ENCODE data around the gene CIDEA. TPM values are rescaled to one million over a fixed set of nuclear protein-coding genes. Genes with fewer than 3 reads are reported as not detected.

The CIDEA gene
- total RNA-seq, 2 donors from 2014 or later = not detected

- Mint-ChIP-seq H3K27ac (no peak overlapping the region), H3K4me1 (no peaks in the 10 kb centered on the region), H3K9me3 (peaks cover 5% of the 10 kb centered on the region), H3K27me3 (peaks cover 34% of the 10 kb centered on the region), H3K4me3 (peak overlapping the region; percentile 5), H3K36me3 (ENCODE audit: low read depth) (peaks cover 16% of the 10 kb centered on the region)
- no peak for ATAC-seq (replicated peaks)
Observed at GRCh38 chr18:12309683-12310198, 55.6 kb downstream of the CIDEA start.

DNA sequence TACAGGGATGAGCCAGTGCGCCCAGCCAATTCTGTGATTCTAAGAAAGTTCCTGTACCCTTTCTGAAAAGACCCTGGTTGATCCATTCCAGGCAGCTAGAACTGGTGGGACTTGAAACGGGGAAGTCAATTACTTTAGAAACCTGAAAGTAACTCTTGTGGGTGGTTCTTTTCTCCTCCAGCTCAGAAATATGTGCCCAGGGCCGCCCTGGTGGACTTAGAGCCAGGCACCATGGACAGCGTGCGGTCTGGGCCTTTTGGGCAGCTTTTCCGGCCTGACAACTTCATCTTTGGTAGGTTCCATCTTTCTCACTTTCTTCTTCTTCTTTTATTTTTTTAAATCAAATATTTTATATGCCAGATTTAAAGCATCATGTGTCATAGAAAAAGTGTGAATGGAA lies 56.6 kb downstream of the CIDEA start:
- Mint-ChIP-seq H3K4me3 (no peak overlapping the region), H3K4me1 (no peaks in the 10 kb centered on the region), H3K27ac (no peak overlapping the region), H3K36me3 (ENCODE audit: low read depth) (peaks cover 16% of the 10 kb centered on the region), H3K9me3 (peaks cover 5% of the 10 kb centered on the region), H3K27me3 (peaks cover 25% of the 10 kb centered on the region)
- ATAC-seq (replicated peaks) = no peak

DNA sequence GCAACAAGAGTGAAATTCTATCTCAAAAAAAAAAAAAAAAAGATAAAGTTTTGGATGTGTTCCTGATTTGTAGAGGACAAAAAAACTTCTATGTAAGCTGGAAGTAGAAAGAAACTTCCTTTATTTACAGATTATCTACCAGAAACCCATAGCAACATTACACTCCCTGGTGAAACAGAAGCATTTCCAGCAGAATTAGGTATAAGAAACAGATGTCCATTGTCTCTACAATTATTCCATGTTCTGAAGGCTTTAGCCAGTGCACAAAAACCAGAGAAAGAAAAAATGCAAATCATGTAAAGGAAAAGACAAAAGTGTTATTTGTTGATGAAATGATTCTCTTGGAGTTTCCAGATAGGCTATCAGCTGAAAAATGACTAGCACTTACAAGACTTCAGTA lies 58.8 kb downstream of the CIDEA start:
- H3K27me3 Mint-ChIP-seq = peaks cover 14% of the 10 kb centered on the region
- no peak overlapping the region for H3K4me3 Mint-ChIP-seq
- H3K27ac Mint-ChIP-seq = no peak overlapping the region
- peaks cover 5% of the 10 kb centered on the region for H3K9me3 Mint-ChIP-seq
- no peak for ATAC-seq (replicated peaks)
- no peaks in the 10 kb centered on the region for H3K4me1 Mint-ChIP-seq
- peaks cover 6% of the 10 kb centered on the region for H3K36me3 Mint-ChIP-seq (ENCODE audit: low read depth)

DNA sequence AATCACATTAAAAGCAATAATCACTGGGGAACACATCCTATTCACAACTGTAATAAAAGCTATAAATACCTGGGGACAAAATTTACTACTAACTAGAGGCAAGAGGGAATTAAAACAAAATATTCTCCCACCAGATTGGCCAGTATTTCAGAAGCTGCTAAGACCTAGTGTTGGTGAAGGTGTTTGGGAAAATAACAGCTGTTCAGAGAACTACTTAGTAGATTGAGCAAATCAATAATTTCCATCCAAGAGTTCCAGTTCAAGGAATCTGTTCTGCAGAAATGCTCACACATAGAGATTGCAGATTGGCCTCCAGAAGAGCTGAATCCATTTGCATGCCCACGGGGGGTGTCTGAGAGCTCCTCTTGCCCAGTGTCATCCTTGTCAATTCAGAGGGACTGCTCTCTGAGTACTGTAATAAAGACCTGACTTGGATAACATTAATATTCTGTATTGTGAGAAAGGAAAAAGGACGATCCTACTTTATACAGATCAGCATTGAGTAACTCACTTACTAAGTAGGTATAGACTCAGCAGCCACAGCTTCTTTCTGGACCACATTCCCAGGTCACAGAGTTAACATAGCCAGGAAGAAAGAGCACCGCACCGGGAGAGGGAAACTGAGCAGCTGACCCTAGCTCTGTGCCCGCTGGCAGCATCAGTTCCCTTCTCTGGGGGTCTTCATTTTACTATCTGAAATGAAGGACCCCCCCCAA lies 59.5 kb downstream of the CIDEA start:
- no peak for ATAC-seq (replicated peaks)
- Mint-ChIP-seq H3K4me3 (no peak overlapping the region), H3K4me1 (no peaks in the 10 kb centered on the region), H3K9me3 (peaks cover 5% of the 10 kb centered on the region), H3K27ac (no peak overlapping the region), H3K27me3 (peaks cover 14% of the 10 kb centered on the region), H3K36me3 (ENCODE audit: low read depth) (peaks cover 6% of the 10 kb centered on the region)

DNA sequence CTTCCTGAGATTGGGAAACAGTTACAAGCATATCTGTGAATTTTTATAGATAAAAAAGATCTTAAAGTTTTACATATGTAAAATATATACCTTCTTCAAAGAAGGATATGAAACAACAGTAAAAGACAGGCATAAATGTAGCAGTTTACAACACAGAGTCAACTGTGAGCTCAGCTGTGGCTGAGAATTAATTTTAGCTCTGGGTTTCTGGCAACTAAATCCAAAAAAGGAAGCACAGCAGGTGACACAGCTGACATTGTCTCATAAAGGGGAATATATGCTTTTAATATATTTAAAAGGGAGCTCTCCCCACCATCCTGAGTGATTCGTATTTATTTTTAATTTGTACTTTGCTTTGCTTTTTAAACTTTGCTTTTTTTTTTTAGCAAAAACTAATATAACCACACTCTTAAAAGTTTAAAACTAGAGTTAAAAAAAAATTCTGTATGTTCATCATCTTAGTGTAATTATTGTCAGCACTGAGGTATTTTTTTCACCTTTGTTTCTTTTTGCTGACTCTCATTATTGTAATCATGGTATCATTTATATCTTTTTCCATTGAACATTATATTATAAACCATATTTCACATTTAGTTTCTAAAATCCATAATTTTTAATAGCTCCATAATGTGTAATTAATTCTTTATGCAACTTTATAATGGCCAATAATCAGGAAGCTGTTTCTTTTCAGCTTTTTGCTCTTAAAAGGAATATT lies 60.6 kb downstream of the CIDEA start:
- peaks cover 10% of the 10 kb centered on the region for H3K27me3 Mint-ChIP-seq
- H3K4me3 Mint-ChIP-seq = no peak overlapping the region
- no peak overlapping the region for H3K27ac Mint-ChIP-seq
- peaks cover 5% of the 10 kb centered on the region for H3K9me3 Mint-ChIP-seq
- H3K4me1 Mint-ChIP-seq = no peaks in the 10 kb centered on the region
- peaks cover 6% of the 10 kb centered on the region for H3K36me3 Mint-ChIP-seq (ENCODE audit: low read depth)
- no peak for ATAC-seq (replicated peaks)

- no peak overlapping the region for H3K4me3 Mint-ChIP-seq
- H3K9me3 Mint-ChIP-seq = peaks cover 5% of the 10 kb centered on the region
- peaks cover 6% of the 10 kb centered on the region for H3K36me3 Mint-ChIP-seq (ENCODE audit: low read depth)
- ATAC-seq (replicated peaks) = no peak
- H3K27me3 Mint-ChIP-seq = peaks cover 8% of the 10 kb centered on the region
- no peaks in the 10 kb centered on the region for H3K4me1 Mint-ChIP-seq
- H3K27ac Mint-ChIP-seq = no peak overlapping the region
Observed at GRCh38 chr18:12315490-12315889, 61.3 kb downstream of the CIDEA start.

- Mint-ChIP-seq H3K27me3 (peaks cover 5% of the 10 kb centered on the region), H3K36me3 (ENCODE audit: low read depth) (peaks cover 7% of the 10 kb centered on the region), H3K4me3 (no peak overlapping the region), H3K27ac (no peak overlapping the region), H3K9me3 (peaks cover 5% of the 10 kb centered on the region), H3K4me1 (no peaks in the 10 kb centered on the region)
- ATAC-seq (replicated peaks) = no peak
Observed at GRCh38 chr18:12315911-12316310, 61.8 kb downstream of the CIDEA start.

DNA sequence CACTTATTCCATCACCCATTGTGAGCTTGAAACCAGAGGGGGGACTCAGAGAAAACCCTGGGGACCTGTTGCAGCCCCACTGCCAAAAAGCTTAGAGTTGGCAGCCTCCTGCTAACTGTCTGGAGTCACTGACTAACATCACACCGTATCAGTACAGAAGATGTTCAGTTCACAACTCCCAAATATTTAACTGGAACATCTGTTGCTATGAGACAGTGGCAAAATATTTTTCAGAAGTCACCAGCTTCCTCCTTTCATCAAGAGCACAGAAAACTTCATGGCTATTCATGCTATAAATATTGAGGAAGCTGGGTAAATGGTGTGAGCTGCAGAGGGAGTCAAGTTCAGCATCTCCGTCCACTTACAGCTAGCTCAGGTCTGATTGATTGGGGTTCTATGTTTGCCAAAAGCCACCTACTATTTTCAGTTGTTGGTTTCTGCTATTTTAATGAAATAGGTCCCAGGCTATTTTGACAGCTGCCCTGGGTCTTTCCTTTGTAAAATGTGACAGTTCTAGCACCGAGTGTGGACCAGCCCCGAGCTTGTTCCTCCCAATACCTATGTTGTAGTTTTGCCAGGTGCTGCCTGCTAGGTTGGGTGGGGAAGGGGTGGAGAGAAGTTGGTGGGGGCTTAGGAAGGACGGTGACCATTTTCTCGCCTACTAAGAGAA lies 63.6 kb downstream of the CIDEA start:
- H3K27me3 Mint-ChIP-seq = no peaks in the 10 kb centered on the region
- no peak overlapping the region for H3K4me3 Mint-ChIP-seq
- no peaks in the 10 kb centered on the region for H3K4me1 Mint-ChIP-seq
- no peak overlapping the region for H3K27ac Mint-ChIP-seq
- ATAC-seq (replicated peaks) = no peak
- H3K36me3 Mint-ChIP-seq (ENCODE audit: low read depth) = peaks cover 12% of the 10 kb centered on the region
- no peaks in the 10 kb centered on the region for H3K9me3 Mint-ChIP-seq

GRCh38 chr18:12318334-12318697 lies 64.2 kb downstream of the CIDEA start:
- Mint-ChIP-seq H3K27me3 (no peaks in the 10 kb centered on the region), H3K27ac (no peak overlapping the region), H3K4me3 (no peak overlapping the region), H3K9me3 (no peaks in the 10 kb centered on the region), H3K36me3 (ENCODE audit: low read depth) (peaks cover 17% of the 10 kb centered on the region), H3K4me1 (no peaks in the 10 kb centered on the region)
- ATAC-seq (replicated peaks) = no peak

GRCh38 chr18:12318857-12319256 lies 64.7 kb downstream of the CIDEA start:
- ATAC-seq (replicated peaks) = no peak
- no peaks in the 10 kb centered on the region for H3K27me3 Mint-ChIP-seq
- H3K4me1 Mint-ChIP-seq = no peaks in the 10 kb centered on the region
- H3K36me3 Mint-ChIP-seq (ENCODE audit: low read depth) = peaks cover 17% of the 10 kb centered on the region
- no peak overlapping the region for H3K4me3 Mint-ChIP-seq
- H3K27ac Mint-ChIP-seq = no peak overlapping the region
- H3K9me3 Mint-ChIP-seq = no peaks in the 10 kb centered on the region

DNA sequence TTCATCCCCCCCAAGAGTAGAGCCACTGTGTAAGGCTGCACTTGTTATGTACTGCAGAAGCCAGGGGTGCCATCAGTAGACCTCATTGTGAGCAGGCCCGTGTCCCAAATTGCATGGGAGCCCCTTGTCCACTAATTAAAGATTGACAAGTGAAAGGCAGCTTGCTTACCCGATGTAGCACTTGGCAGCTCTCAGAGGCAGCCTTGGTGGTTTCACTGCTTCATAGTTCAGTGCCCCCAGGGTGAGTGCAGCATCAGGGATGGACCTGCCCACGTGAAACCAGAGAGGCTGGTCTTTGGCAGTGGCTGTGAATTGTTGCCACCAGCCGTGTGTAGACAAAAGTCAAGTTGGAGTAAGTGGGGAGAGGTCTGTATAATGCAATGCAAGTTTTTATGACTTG lies 67.2 kb downstream of the CIDEA start:
- no peaks in the 10 kb centered on the region for H3K9me3 Mint-ChIP-seq
- no peak overlapping the region for H3K27ac Mint-ChIP-seq
- ATAC-seq (replicated peaks) = no peak
- H3K27me3 Mint-ChIP-seq = no peaks in the 10 kb centered on the region
- no peak overlapping the region for H3K4me3 Mint-ChIP-seq
- peaks cover 35% of the 10 kb centered on the region for H3K36me3 Mint-ChIP-seq (ENCODE audit: low read depth)
- no peaks in the 10 kb centered on the region for H3K4me1 Mint-ChIP-seq

DNA sequence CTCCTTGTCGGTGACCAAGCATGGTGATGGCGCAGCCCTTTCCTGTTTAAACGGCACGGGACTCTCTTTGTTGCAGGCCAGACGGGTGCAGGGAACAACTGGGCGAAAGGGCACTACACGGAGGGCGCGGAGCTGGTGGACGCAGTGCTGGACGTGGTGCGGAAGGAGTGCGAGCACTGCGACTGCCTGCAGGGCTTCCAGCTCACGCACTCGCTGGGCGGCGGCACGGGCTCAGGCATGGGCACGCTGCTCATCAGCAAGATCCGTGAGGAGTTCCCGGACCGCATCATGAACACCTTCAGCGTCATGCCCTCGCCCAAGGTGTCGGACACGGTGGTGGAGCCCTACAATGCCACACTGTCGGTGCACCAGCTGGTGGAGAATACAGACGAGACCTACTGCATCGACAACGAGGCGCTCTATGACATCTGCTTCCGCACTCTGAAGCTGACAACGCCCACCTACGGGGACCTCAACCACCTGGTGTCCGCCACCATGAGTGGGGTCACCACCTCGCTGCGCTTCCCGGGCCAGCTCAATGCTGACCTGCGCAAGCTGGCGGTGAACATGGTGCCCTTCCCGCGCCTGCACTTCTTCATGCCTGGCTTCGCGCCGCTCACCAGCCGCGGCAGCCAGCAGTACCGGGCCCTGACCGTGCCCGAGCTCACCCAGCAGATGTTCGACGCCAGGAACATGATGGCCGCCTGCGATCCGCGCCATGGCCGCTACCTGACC lies 71.0 kb downstream of the CIDEA start:
- H3K36me3 Mint-ChIP-seq (ENCODE audit: low read depth) = peaks cover 73% of the 10 kb centered on the region
- no peaks in the 10 kb centered on the region for H3K4me1 Mint-ChIP-seq
- no peak overlapping the region for H3K27ac Mint-ChIP-seq
- H3K4me3 Mint-ChIP-seq = no peak overlapping the region
- no peak for ATAC-seq (replicated peaks)
- no peaks in the 10 kb centered on the region for H3K9me3 Mint-ChIP-seq
- no peaks in the 10 kb centered on the region for H3K27me3 Mint-ChIP-seq

DNA sequence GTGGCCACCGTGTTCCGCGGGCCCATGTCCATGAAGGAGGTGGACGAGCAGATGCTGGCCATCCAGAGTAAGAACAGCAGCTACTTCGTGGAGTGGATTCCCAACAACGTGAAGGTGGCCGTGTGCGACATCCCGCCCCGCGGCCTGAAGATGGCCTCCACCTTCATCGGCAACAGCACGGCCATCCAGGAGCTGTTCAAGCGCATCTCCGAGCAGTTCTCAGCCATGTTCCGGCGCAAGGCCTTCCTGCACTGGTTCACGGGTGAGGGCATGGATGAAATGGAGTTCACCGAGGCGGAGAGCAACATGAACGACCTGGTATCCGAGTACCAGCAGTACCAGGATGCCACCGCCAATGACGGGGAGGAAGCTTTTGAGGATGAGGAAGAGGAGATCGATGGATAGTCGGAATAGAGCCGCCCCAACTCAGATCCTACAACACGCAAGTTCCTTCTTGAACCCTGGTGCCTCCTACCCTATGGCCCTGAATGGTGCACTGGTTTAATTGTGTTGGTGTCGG lies 71.6 kb downstream of the CIDEA start:
- Mint-ChIP-seq H3K9me3 (no peaks in the 10 kb centered on the region), H3K27ac (no peak overlapping the region), H3K27me3 (no peaks in the 10 kb centered on the region), H3K36me3 (ENCODE audit: low read depth) (peaks cover 74% of the 10 kb centered on the region), H3K4me3 (no peak overlapping the region), H3K4me1 (no peaks in the 10 kb centered on the region)
- ATAC-seq (replicated peaks) = no peak
